ENCODE results near the gene SCN4B. TPM values are rescaled to one million over a fixed set of nuclear protein-coding genes. Genes with fewer than 3 reads are reported as not detected.
A peak's percentile ranks its signal among the peaks of the same experiment; 100 is the strongest.

The SCN4B gene
- total RNA-seq, 1 experiment from 2014 or later, result 26.1 TPM

- DNase-seq (ENCODE audit: low read depth), result peak; percentile 37
Measured at GRCh38 chr11:118152020-118152551, 537 bp downstream of the SCN4B start.

GRCh38 chr11:118151431-118151830 is 1.2 kb downstream of the SCN4B start:
- DNase-seq (ENCODE audit: low read depth), result peak; percentile 88

- no peak for DNase-seq (ENCODE audit: low read depth)
Measured at GRCh38 chr11:118149493-118149892, 3.1 kb downstream of the SCN4B start.

GRCh38 chr11:118148856-118149255 is 3.8 kb downstream of the SCN4B start:
- peak; percentile 67 for DNase-seq (ENCODE audit: low read depth)

GRCh38 chr11:118148240-118148639 is 4.4 kb downstream of the SCN4B start:
- peak; percentile 32 for DNase-seq (ENCODE audit: low read depth)

- no peak for DNase-seq (ENCODE audit: low read depth)
Measured at GRCh38 chr11:118147502-118147901, 5.1 kb downstream of the SCN4B start.

- no peak for DNase-seq (ENCODE audit: low read depth)
Measured at GRCh38 chr11:118146554-118146953, 6.1 kb downstream of the SCN4B start.

- peak; percentile 79 for DNase-seq (ENCODE audit: low read depth)
Measured at GRCh38 chr11:118145285-118146227, 7.1 kb downstream of the SCN4B start.

- DNase-seq (ENCODE audit: low read depth), result no peak
Measured at GRCh38 chr11:118144301-118145268, 8.0 kb downstream of the SCN4B start.

- no peak for DNase-seq (ENCODE audit: low read depth)
Measured at GRCh38 chr11:118143661-118144185, 8.9 kb downstream of the SCN4B start.

- DNase-seq (ENCODE audit: low read depth), result no peak
Measured at GRCh38 chr11:118142809-118143208, 9.8 kb downstream of the SCN4B start.

GRCh38 chr11:118142081-118142480 is 10.5 kb downstream of the SCN4B start:
- DNase-seq (ENCODE audit: low read depth), result peak; percentile 55

- peak; percentile 56 for DNase-seq (ENCODE audit: low read depth)
Measured at GRCh38 chr11:118139578-118139977, 13.0 kb downstream of the SCN4B start.

GRCh38 chr11:118138839-118139420 is 13.7 kb downstream of the SCN4B start:
- no peak for DNase-seq (ENCODE audit: low read depth)

- no peak for DNase-seq (ENCODE audit: low read depth)
Measured at GRCh38 chr11:118136801-118137200, 15.8 kb downstream of the SCN4B start.

- DNase-seq (ENCODE audit: low read depth), result no peak
Measured at GRCh38 chr11:118136341-118136740, 16.3 kb downstream of the SCN4B start.

- no peak for DNase-seq (ENCODE audit: low read depth)
Measured at GRCh38 chr11:118135796-118136165, 16.8 kb downstream of the SCN4B start.

- no peak for DNase-seq (ENCODE audit: low read depth)
Measured at GRCh38 chr11:118135051-118135795, 17.4 kb downstream of the SCN4B start.

GRCh38 chr11:118133816-118134215 is 18.8 kb downstream of the SCN4B start:
- DNase-seq (ENCODE audit: low read depth), result no peak

GRCh38 chr11:118132385-118133151 is 20.1 kb downstream of the SCN4B start:
- no peak for DNase-seq (ENCODE audit: low read depth)

All from M059J (cell line).